SK-N-DZ (cell line): ENCODE measurements around the gene SECISBP2.
"Not testable (repeated sequence)": the region's sequence is repeated elsewhere in the genome, so short reads cannot be mapped to it uniquely, and the experiment has no call there.

Experiments
- DNase-seq: peaks from one replicate; pipeline ENCODE4 v3.0.0-alpha.2; 2015; ENCODE audit warnings: low spot score

SECISBP2 gene

GRCh38 chr9:89309166-89309565 lies 9.1 kb upstream of the SECISBP2 start:
- no peak for DNase-seq

DNA sequence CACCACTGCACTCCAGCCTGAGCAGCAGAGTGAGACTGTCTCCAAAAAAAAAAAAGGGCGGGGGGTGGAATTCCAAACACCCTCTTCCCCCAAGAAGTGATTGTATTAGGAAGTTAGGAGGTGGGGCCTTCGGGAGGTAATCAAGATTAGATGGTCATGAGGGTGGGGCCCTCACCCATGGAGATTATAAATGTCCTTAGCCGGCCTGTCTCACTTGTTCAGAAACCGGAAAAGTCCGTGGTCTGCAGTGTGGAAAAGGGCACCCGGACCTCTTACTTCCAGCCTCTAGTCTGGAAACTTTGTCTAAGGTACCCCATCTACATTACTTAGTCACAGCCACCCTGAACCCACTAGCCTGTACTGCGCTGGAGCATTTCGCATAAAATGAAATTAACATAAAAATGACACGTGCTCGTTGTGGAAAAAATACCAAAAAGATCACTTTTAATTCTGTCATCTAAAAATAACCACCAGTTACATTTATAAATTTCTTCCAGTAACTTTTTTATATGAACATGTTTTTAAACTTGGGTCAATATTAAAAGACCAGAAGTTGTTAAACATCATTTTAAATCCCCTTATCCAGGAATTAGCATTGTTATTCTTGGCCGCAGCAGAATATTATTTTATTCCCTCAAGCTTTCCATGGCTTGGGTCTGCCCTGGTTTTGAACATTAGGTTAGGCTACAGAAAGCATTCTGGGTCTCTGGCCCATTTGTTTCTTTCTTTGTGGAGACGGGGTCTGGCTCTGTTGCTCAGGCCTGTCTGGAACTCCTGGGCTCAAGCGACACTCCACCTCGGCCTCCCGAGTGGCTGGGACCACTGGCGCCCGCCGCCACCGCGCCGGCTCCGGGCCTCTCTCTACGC lies 8.5 kb upstream of the SECISBP2 start:
- DNase-seq = peak; percentile 5

DNA sequence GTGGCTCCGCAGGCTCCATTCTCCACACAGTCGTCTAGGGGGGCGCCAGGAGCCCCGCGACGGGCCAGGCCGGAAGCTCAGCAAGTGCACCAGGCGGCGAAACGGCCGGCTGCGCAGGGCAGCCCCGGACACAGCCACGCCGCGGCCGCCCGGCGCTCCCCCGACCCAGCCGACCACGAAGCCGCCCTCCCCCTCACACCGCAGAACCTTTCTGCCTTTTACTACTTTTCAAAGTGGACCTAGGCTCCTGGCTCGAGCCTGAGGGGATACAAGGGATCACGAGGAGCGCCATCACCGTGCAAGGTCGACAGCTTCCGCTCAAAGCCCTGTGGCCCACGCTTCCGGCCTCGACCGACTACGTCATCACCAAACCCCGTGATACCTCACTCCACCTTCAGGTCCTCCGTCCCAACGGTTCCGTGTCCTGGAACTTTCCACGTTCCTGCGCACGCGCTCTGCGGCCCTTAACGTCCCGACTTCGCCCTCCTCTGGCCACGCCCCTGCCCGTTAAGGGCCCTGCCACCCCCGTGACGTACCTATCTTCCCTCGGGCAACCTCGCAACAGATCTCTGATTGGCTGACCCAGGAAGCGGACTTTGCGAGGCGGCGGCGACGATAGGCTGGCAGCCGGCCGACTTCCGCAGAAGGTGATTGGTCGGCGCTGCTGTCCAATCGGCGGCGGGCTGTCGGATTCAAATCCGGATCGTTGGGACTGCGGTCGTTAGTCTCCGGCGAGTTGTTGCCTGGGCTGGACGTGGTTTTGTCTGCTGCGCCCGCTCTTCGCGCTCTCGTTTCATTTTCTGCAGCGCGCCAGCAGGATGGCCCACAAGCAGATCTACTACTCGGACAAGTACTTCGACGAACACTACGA lies 7.6 kb upstream of the SECISBP2 start, which contains the start of gene CKS2:
Gene CKS2, plus strand, starts transcription at position 721 of the 871 bp plus-strand sequence. Its CDS starts 98 bp downstream, at position 819.
- DNase-seq = peak; percentile 100

DNA sequence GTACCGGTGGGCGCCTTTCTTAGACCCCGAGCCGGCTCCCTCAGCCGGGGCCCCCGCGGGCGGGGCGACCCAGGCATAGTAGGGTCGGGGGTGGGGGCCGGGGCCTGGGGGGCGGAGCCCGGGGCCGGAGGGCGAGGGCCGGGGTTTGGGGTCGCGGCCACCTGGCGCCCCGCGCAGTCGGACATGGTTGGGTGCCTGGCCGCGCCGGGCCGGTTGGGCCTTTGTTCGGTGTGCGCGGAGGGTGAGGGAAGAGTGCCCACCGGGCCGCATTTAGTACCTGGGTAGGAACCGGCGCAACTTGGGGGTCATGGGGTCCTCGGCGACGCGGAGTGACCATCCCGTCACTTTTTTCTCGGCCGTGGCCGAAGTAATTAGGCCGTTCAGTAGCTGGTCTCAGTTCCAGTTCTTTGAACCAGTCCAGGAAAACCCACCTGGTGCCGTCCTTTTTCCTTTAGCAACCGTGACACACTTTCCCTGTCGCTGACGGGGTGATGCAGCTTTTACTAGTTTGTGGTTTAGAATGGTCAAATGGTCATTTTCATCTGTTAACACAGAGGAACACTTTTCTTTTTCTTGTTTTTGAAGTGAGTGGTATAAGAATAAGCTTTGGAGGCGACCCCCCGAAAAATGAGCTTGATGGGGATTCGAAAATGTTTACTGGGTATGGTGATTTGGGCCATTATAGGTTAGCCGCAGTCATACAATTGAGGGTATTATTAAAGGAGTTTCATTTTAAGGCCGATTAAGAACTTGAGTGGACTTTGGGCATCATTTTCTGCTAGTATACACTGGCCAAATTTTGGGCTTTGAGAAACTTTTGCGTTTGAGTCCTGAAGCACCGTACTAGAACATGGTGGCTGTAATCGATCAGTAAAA lies 6.7 kb upstream of the SECISBP2 start:
- DNase-seq = peak; percentile 3

- DNase-seq = peak; percentile 9
Observed at GRCh38 chr9:89312222-89312571, 6.1 kb upstream of the SECISBP2 start.

GRCh38 chr9:89313842-89314241 lies 4.5 kb upstream of the SECISBP2 start:
- no peak for DNase-seq

GRCh38 chr9:89314955-89315354 lies 3.3 kb upstream of the SECISBP2 start:
- DNase-seq = no peak

DNA sequence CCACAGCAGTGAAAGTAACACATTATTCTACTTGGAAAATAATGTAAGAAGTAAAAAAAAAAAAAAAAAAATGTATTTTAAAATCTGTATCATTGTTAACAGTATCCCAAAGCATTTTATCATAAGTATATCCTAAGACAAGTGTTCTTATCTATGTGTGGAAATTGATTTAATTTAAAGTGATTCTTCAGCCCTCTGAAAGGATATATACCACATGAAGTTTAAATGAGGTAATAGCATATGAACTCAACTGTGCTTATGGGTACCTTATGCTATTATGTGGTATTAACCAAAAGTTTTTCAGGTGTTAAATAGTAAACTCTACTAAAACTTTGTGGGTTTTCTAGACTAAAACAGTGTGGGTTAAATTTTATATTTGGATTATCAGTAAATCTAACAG lies 2.8 kb upstream of the SECISBP2 start:
- no peak for DNase-seq

- peak; percentile 4 for DNase-seq
Observed at GRCh38 chr9:89317282-89317681, 1.0 kb upstream of the SECISBP2 start.

GRCh38 chr9:89319015-89319905 lies 960 bp downstream of the SECISBP2 start:
- no peak for DNase-seq

GRCh38 chr9:89323390-89323789 lies 5.1 kb downstream of the SECISBP2 start:
- no peak for DNase-seq

- DNase-seq = no peak
Observed at GRCh38 chr9:89325733-89326132, 7.4 kb downstream of the SECISBP2 start.

DNA sequence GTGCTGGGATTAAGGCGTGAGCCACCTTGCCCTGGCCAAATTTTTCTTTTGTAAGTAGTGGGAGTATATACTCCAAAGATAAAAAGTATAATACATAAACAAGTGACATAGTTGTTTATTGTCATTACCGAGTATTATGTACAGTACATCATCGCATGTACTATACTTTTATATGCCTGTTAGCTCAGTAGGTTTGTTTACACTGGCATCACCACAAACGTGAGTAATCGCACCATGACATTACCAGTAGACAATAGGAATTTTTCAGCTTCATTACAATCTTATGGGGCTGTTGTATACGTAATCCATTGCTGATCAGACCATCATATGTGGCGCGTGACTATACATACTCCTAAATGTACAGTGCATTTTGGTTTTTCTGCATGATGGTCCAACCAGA lies 9.8 kb downstream of the SECISBP2 start:
- no peak for DNase-seq

- no peak for DNase-seq
Observed at GRCh38 chr9:89329917-89330316, 11.6 kb downstream of the SECISBP2 start.

DNA sequence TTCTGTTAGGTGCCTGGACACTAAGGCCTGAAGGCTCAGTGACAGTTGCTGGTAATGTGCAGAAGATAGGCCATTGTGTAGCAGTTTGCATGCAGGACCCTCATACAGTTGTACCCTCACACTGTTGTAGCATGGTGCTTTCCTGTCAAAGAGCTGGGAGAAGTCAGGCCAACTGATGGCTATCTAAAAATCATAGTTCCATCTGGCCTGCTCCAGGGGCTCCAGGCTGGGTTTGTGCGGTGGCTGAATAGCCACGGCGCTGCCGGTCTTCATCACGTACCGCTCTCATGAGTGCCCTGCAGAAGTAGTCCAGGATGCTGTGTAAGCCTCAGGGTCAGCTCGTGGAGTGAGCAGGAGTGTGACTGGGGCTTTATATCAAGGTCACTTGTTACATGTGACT lies 12.2 kb downstream of the SECISBP2 start:
- no peak for DNase-seq

DNA sequence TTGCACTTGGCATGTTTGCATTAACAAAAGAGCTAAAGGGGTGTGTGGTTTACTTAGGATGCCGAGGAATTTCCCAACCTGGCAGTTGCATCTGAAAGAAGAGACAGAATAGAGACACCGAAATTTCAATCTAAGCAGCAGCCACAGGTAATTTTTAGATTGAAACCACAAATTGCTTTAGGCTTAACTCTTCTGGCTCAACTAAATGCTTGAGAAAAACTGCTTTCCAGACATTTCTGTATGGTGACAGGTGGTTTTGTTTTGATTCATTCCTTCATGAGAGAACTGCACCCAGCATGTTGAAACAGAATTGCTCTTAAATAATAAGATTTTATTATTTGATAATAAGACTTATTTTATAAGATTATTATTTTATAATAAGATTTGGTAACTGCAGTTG lies 21.5 kb downstream of the SECISBP2 start:
- DNase-seq = no peak

DNA sequence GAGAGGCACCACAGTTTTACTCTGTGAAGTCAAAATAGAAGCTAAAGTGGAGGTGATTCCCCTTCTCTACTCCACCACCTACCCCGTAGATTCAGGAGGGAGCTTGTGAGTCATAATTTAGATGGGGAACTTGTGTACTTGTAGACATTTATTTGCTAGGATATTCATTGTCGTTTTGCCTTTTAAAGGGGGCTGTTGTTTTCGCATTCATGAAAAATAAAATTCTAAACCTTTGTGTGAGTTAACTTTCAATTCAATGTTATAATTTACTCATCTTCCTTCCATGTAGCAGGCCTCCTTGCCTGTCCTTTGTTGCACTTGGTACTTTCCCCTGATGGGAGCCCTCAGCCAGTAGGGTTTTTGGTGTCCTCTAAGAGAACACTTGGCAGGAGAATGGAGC lies 22.0 kb downstream of the SECISBP2 start:
- DNase-seq = no peak

DNA sequence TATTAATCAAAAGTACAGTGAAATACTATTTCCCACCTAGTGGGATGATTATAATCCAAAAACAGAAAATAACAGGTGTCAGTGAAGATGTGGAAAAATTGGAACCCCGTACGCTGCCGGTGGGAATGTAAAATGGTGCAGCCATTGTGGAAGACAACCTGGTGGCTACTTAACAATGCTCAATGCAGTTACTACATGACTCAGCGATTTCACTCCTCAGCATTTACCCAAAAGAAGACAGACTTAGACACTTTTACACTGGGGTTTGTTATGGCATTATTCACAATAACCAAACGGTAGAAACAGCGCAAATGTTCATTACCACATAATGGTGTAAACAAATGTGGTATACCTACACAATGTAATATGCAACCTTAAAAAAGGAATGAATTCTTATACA lies 23.9 kb downstream of the SECISBP2 start:
- DNase-seq = no peak

- DNase-seq = no peak
Observed at GRCh38 chr9:89342948-89343347, 24.6 kb downstream of the SECISBP2 start.

DNA sequence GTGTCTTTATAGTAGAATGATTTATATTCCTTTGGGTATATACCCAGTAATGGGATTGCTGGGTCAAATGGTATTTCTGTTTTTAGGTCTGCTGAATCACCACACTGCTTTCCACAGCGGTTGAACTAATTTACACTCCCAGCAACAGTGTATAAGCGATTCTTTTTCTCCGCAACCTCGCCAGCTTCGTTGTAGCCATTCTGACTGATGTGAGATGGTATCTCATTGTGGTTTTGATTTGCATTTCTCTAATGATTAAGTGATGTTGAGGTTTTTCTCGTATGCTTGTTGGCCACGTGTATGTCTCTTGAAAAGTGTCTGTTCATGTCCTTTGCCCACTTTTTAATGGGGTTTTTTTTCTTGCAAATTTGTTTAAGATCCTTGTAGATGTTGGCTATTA lies 25.5 kb downstream of the SECISBP2 start:
- not testable (repeated sequence) for DNase-seq

- DNase-seq = no peak
Observed at GRCh38 chr9:89345476-89345875, 27.2 kb downstream of the SECISBP2 start.
